Ureter (tissue), 1 donor: Measurements from ENCODE around the gene WNT5A. TPM values are rescaled to one million over a fixed set of nuclear protein-coding genes. Genes with fewer than 3 reads are reported as not detected.

Experiments used
- DNase-seq: peaks from one replicate; pipeline ENCODE4 v3.0.0-alpha.2; 2020; ENCODE audit warnings: low spot score
- total RNA-seq: library from RNA; stranded (reverse); gene quantifications from one replicate; pipeline ENCODE4 v1.2.4, GENCODE V29; 2023
- donor health status: DM: yes; HTN: yes; CAD: no.

Gene WNT5A
- total RNA-seq, 1 donor from 2014 or later, result 152 TPM

DNA sequence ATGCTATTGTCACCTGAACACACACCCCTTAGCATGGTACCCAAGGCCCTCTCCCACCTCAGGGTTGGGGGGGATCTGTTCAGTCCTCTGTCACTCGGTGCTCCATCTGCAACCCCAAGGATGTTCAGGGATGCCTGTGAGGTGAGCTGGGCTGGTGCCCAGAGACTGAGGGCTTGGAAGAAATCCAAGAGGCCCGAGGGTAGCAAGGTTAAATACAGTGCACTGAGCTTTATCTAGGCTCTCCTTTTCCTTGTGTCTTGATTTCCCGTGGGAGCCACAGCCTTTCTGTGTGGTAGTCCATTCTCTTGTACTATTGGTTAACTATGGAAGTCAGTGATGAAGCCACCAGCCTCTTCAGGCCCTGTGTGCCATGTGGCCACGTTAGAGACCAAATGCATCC, 18.7 kb upstream of the WNT5A start:
- DNase-seq, result no peak

DNA sequence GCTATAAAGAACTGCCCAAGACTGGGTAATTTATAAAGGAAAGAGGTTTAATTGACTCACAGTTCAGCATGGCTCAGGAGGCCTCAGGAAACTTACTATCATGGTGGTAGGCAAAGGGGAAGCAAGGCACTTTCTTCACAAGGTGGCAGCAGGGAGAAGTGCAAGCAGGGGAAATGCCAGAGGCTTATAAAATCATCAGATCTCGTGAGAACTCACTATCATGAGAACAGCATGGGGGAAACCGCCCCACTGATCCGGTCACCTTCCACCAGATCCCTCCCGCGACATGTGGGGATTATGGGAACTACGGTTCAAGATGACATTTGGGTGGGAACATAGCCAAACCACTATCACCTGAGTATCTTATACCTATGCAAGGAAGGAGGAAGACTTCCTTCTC, 18.0 kb upstream of the WNT5A start:
- DNase-seq, result peak; percentile 73

DNA sequence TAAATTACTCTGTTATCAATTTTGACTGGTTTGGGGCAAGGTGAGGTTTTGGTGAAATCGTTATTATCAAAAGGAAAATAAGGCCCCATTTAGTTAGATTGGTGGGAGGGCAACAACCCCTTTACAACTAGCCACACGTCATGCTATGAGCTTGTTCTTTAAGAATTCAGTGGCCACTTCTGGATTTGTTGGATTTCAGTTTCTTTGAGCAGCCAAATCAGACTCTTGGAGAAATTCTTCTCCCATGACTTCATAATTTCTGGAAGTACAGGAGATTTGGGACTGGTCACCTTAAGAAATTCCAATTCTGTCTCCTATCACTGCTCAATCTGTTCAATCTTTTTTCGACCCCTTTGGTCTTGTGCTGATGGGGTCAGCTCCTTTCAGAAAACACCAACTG, 14.8 kb upstream of the WNT5A start:
- no peak for DNase-seq

DNA sequence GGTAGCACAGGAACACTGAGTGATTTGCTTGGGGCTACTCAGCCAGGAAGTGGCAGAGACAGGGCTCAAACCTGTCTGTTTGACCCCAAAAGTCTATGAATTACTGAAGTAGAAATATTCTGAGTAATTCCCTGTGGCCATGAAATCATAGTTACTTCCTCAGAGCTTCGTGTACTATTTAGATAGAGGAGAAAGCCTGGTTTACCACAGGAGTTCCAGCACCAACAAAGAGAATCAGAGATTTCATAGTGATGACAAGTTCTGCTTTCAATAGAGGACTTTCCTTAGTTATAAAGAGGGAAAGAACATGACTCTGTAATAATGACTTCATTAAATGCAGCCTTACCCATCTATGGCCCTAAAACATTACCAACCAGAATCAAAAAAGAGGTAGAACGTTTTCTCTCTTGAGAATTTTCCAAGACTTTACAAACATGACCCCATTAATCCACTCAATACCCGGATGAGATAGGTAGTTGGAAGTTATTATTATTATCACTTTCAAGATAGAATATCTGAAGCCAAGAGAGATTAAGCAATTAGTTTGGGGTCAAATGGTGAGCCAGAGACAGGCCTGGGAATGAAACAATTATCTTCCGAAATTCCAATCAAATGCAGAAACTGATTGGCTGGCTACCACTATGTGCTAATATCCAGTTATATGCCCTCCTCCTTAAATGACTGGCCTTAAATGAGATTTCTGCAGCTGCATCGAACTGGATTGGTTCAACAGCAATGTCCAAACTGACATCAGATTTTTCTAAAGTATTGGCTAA, 13.6 kb upstream of the WNT5A start:
- DNase-seq, result no peak

DNA sequence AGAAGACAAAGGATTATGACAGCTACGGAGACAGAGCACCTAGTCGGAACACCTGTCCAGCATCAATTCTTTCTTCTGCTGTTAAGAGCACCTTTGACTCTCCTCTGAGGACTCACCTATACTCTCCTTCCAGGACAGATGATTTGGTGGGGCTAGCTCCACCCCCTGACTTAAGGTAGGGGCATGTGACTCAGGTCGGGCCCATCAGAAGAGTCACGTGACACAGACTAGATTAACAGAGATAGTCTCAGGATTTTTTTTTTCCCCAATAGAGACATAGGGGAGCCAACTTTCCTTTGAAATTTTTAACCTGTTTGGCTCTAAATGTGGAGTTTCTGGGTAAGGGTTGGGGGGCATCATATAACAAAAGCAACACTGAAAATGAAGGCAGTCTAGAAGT, 11.4 kb upstream of the WNT5A start:
- no peak for DNase-seq

DNA sequence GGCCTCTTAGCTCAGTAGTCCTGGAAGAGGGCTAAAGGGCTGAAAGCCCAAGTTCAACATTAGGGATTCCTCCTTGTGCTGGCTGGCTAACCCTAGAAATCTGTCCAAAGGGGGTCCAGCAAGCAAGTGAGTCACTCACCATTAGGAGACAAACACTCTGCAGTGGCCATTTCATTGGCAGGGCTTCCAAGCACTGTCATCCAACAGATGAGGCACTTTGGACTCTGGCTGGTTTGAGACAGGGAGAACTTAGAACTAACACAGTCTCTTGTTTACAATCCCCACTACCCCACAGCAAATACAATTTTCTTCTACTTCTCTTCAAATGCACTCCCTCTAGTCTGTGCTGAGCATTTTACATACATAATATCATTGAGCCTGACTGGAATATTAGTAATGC, 10.1 kb upstream of the WNT5A start:
- DNase-seq, result no peak

DNA sequence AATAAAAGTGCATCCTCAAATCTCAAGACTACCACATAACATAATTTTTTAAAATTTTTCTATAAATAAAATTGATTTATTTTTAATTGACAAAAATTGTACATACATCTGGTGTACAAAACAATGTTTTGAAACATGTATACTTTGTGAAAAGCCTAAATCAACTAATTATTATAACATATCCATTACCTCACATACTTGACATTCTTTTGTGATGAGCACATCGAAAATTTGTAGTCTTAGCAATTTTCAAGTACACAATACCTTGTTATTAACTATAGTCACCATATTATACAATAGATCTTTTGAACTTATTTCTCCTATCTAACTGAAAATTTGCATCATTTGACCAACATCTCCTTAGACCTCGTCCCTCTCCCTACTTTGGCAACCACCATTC, 7.9 kb upstream of the WNT5A start:
- no peak for DNase-seq

DNA sequence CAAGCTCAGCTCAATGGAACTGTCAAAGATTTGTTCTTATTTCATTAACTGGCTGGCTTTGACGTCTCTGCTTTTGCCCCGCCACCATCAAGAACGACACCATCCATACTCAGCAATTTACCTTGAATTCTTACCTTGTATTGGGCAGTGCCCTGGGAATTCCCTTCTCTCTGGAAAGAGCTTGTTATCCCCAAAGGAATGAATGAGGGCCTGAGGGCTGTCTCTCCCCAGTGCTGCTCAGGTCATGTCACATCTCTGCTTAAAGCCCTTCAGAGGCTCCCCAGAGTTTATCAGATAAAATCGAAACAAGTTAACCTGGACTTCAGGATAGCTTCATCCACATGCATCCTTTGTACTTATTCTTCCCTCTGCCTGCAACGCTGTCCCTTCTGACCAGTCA, 5.9 kb upstream of the WNT5A start:
- DNase-seq, result no peak

DNA sequence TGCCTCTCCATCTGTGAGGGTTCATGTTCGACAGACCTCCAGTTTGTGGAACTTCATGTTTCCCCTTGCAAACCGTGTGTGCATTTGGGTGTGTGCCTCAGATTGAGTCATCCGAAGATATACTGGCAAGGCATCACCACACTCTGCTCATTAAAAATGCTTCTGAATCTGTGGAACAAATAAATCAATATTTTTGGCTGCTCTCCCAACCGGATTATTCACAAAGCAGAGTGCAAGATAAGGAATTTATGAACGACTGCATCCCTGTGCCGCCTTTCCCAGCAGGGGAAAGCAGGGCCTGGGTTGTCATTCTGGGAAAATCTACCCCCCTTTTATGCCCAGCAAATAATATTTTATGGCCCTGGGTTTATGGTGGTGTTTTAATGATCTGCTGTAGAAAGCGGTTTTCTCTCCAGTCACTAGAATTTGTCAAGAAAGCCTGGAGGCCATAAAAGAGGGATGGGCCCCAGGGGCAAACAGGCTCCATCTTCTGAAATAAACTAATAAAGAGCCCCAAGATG, 4.2 kb upstream of the WNT5A start:
- DNase-seq, result peak; percentile 58

DNA sequence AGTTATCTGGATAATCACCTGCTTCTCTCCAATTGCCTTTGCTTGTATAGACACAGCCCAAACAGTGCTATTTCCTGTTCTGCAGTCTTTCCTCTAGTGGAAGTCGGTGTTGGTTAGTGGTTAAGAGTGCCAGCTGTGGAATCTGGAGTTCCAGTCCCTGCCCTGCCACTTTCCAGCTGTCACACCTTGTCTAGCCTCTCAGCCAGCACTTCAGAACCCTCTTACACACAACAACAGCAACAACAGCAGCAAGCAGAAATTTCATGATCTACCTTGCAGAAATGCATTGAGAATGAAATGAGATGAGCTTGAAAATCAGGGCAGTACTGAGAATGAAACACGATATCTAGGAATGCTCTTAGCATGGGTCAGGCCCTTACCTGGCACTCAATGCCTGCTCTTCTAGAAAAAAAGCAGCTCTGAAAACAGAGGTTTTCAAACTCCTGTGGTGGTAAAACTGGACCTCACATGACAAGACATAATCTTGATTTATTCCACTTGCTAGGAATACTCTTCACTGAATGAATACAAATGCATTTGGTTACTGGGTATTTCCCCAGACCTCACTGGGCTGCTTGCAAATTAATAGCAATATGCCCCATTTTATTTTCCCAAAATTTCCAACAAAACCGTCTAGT, 3.3 kb upstream of the WNT5A start:
- no peak for DNase-seq

DNA sequence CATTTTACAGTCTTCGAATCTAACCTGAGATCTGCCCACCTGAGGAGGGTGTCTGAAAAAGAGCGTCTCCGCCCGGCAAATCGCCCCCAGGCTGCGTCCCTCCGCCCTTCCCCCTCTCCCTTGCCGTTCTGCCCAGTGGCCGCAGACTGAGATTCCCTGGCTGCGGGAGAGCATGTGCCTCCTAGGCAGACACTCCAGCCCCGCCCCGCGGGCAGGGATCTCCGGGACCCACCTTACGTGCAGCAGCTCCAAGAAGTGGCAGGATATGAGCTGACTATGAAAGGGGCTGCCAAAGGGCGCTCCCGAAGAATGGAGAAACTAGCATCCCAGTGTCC, 2.7 kb upstream of the WNT5A start:
- DNase-seq, result no peak

DNA sequence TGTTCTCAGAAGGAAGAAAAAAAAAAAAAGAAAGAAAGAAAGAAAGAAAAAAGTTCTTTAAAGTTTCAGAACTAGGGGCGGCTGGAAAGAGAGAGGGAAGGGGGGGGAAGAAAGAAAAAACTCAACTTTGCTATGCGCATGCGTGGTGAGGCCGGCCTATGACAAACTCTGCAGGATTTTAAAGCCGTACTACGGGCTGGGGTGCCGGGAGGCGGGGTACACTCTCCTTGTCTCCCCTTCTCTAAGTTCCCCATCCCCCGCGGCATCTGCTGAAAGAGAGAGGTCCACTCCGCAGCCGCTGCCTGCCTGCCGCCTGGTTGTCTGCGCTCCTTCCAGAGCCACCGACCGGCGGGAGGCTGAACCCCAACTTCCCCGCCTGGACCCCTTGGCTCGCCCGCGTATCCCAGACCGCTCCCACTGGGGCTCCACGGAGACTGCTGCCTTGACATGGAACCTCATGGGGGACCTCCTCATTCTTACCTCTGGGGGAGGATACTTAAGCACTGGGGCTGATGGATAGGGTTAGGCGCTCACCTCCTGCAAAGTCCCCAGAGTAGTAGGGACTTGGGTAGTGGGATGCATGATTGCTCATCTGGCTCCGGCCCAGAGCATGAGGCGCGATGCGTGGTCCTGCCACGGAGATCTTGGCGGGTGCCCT, 1.4 kb upstream of the WNT5A start:
- peak; percentile 84 for DNase-seq

DNA sequence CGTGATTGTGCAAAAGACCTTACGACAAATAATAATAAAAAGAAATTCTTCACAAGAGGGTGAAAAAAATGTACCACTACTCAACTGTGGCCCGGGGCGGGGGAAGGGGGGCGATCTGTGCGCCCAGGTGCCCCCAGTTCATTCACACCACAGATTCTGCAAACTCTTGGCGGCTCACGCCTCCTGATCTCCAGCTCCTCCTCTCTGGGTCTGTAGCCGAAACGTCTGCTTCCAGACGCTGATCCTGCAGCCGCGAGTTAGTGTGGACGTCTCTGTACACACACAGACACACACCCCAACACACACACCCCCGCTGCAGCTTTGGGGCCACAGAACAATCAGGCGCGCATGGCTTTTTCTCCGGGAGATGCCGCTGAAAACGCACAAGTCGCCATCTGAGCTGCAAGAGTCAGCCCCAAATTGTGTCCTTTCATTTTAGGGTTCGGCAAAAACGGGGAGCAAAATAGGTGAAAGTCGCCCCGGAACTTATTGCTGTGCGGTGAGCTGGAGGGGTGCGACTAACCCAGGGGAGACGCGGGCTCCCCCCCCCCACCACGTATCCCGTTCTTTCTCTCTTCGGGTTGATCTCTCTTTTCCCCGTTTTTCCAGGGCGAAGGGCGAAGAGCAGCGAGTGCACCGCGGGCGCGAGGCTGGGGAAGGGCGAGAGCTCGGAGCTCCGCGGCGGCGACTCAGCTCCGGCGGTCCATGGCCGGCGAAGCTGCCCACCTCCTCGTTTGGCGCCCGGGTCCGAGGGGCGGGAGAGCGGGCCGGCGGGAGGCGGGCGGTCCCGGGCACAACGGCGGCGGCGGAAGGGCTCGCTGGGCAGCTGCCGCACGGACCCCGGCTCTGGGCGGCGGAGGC, 505 bp upstream of the WNT5A start:
- peak; percentile 55 for DNase-seq

DNA sequence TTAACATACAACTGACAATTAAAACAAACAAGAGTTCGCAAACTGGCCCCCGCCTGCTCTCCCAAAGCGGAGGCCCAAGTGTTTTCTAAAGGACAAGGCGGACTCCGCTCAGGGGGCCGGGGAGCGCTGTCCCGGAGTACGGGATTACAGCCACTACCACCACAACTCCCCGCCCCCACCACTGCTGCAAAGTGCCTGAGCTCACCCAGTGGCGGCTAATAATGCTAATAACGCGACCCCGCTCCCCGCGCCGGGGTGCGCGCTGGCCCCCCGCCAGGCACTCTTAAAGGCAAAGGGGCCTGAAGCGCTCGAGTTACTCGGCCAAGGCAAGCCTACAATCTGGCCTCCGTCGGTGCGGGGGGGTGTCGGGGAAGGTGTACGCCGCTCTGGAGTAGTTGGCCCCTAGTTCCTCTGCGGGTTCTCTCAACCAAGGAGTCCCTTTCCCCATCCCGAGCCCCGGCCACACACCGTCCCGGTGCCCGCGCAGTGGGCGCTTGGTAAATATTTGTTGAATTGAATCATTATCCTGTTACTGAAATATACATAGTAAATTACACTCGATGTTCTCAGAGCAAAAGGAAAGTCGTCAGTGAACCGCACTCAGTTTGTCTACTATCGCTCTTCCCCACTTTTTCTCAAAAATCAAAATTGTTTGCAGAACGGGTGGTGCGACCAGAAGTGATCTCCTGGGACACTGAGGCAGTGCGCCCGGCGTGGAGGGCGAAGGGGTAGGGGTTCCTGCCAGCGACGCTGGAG, 827 bp downstream of the WNT5A start:
- DNase-seq, result peak; percentile 67

DNA sequence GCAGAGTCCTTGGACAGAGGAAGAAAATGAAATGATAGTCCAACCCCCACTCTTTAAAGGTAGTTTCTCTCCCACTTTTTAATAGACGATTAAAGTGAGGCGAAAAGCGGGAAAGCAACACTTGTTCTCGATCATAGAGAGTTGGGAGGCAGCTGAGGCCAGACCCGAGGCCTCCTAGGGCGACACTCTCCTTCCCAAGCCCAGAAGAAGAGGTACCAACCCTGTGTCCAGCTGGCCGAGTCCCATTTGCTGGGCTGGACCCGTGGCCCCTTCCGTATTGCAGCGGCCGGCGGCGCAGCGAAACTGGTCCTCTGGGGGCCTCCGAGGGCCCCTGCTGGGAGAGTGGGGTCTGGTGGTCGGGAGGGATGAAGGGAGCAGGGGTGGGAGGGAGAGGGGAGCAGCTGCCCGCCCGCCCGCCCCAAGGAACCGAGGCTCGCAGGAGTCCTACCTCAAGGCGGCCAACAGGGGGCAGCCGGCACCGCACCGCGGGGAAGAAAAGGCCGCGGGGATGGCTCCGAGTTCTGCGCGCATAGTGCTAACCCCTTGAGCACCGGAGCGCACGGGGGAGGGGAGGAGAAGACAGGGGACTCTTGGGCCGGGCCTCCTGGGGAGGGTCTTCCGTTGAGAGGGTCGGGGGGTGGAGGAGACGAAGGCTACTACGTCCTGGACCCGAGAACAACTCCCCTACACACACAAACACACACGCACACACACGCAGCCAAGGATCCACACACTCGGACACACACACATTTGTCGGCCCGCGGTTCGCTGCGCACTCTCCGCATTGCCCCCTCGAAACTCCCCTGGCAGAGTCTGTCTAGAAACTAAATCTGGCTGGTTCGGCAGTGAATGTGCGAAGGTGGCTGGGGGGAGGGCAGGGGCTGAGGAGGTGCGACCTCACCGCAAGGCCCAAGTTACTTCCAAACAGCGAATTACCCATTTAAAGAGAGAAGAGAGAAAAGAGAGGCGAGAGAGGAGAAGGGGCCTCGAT, 2.0 kb downstream of the WNT5A start:
- DNase-seq, result peak; percentile 82

DNA sequence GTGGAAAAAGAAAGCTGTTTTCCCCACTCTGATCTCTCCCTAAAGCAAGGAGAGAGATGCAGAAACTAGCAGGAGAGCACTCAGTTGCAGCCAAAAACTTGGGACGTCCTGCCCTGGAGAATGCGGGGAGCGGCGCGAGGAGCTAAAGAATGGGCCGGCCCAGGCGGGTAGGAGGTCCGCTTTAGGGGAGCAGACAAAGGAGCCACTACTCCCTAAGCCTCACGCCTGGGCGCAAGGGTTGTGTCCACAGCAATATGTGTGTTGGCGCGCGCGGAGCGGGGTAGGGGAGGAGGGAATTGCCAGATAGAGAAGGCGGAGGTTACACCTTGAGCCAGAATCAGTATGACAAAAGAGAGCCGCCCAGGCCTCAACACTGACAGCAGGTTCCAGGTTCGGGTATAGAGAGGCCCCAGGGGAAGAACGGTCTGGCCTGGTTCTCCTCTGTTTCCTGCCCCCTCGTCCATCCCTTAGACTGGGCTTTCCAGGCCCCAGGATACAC, 2.9 kb downstream of the WNT5A start:
- DNase-seq, result no peak

DNA sequence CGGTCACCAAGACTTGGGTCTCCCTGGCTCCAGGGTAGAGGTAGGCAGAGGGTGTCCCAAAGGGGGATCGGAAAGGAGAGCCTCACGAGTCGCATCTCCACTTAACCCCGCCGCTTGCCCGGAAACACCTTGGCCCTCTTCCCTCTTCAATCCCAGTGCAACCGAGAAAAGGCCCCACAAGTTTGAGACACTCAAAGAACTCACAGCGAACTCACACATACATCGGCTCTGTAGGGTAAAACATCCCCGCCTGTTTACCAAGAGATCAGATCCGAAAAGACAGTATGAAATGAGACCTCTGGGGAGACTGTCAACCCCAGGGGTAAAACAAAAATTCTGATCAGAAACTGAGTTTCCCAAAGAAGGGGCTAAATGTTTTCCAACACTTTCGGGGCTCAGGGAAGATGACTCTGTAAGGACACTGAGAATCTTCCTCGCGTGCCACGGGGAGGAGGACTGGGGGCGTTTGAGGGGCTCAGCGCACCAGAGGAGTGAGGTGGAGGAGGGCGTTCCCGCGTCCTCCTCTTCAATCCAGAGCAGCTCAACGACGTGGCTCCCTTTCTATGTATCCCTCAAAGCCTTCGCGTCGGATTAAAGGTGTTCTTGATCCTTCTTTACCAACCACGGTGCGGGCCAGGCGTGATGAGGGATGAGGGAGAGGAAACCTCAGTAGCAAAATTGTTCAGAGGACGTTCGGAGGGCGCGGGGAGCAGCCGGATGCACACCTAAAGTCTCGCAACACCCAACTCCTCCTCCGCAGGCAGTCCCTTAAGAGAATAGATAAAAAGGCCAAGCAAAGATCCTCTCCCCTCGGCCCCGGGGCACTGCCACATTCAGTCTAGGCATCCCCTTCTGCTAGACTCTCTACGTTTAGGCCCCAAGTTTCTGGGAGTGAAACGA, 3.7 kb downstream of the WNT5A start:
- no peak for DNase-seq

DNA sequence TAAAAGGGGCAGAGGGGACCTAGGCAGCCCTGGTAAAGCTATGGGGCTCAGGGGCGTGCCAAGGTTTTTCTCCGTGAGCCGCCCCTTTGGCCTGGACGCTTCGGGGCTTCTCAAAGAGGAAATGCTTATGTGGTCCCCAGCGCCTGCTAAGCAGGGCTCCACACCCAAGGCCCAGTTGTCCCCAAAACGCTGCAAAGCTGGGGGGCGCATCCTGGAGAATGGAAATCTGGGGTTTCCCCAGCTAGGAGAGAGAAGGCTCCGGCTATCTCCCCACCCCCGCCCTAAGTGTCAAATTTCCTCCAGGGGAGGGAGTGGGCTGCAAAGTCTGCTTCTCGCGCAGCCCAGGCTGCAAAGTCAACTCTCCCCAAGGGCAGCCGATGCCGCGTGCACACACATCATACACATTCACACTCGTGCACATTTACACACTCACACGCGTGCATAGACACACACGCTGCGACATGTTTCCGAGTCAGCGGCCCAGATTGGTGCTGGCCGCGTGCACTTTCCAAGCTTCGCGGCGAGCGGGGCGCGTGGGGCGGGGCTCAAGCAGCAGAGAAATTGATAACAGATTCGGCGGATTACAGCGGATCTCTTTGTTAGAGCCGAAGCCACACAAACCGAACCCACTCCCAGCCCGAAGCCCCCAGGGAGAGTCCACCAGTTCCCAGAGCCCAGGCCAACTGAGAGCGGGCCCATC, 4.5 kb downstream of the WNT5A start:
- no peak for DNase-seq
